Activated CD4-positive, alpha-beta T cell treated with anti-CD3 and anti-CD28 coated beads, Interleukin-2, Interleukin-4, amounts not matched to agents 100 ng/mL and 50 ng/mL, durations not matched to agents 16 hours and 8 hours (primary cell): ENCODE measurements around the gene FOXP1.

ENCODE experiments used
- DNase-seq: peaks from one replicate; pipeline ENCODE4 v3.0.0-alpha.2; 2020; ENCODE audit warnings: low spot score

Gene FOXP1

DNA sequence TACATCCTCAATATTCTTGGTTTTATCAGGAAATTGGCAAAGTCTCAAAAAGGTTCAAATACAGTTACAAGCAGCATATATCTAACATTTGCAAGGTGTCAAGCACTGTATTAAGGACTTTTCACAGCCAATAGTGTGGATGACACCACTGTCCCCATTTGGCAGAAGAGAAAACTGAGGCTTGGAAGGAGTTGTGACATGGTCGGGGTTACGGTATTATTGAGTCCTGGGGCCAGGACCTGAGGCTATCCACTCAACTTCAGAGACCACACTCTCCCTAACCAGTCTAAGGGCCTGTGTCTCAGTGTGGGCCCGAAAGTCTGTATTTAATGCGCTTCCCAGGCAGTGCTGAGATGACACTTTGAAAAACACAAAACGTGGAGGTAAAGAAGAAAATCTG is 99.1 kb downstream of the FOXP1 start:
- no peak for DNase-seq

- DNase-seq, result no peak
Observed at GRCh38 chr3:71484047-71484446, 99.5 kb downstream of the FOXP1 start.

DNA sequence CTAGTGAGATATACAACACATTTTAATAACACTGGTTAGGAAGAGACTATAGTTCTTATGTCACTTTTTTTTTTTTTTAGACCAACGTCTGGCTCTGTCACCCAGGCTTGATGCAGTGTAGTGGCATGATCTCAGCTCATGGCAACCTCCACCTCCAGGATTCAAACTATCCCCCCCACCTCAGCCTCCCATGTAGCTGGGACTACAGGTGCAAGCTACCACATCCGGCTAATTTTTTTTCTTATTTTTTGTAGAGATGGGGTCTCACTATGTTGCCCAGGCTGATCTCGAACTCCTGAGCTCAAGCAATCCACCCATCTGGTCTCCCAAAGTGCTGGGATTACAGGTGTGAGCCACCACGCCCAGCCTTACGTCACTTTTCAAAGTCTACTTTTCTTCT is 100.8 kb downstream of the FOXP1 start:
- no peak for DNase-seq

DNA sequence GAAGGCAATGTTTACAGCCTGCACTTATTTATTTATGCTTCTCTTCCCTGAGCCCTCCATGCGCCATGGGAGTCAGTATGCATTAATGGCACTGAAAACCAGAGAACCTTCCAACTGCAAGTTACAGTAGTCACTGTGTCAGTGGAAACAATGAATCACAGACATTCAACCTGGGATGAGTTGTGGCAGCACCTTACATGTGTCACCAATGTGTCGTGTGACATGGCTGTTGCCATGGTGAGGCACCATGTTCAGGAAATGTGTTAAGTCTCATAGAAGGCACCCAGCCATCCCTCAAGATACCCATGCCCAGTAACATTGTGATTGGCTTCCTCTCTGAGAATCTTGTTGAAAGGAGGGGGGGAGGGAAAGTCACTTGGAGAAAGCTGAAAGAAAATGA is 105.0 kb downstream of the FOXP1 start:
- peak; percentile 56 for DNase-seq

DNA sequence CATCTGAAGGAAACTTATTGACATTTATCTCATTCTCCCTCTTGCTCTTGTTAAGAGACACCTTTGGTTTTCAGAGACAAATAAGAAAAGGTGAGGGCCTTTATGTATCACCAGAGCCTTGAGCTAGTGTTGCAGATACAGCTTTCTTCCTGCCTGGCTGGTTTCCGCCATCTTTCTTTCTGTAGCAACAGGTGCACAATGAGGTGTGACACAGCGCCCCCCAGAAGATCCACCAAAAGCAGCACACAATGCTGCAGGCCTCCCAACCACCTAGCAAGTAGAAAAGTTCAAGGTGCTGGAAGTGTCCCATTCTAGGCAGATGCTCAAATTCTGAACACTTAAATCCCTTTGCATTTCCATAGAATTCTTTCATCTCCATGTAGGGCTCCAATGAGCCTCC is 106.6 kb downstream of the FOXP1 start:
- DNase-seq, result no peak

DNA sequence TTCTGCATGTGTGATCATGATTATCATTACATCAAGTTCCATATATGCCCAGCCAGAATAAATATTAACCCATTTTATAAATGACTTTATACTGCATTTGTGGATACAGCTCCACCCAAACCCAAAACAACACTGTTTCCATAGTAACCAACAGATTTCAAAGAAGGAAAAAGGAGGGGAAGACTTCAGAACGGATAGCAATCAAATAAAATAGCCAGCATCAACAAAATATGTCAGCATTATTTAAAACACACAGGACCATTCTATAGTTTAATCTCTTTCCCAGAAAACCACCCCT is 114.4 kb downstream of the FOXP1 start:
- no peak for DNase-seq

GRCh38 chr3:71468311-71469137 is 115.0 kb downstream of the FOXP1 start:
- DNase-seq, result no peak

GRCh38 chr3:71466483-71466882 is 117.0 kb downstream of the FOXP1 start:
- no peak for DNase-seq

DNA sequence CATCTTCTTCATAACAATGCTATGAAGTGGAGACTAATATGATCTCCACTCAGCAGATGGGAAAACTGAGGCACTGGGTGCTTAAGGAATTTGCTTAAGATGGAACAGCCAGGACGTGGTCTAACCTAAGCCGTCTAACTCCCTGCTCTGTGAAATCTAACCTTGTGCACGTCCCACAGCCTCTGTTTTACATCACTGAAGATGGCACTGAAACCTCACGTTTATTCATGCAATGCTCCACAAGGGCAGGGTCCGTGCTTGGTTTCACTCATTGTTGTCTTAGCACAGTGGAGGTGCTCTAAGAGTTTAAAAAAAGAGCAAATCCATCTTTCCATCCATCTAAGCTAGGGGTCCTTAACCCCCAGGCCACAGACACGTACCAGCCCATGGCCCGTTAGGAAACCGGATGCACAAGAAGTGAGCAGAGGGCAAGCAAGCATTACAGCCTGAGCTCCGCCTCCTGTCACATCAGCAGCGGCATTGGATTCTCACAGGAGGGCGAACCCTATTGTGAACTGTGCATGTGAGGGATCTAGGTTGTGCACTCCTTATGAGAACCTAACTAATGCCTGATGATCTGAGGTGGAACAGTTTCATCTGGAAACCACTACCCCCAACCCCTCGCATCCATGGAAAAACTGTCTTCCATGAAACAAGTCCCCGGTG is 118.0 kb downstream of the FOXP1 start:
- DNase-seq, result no peak

DNA sequence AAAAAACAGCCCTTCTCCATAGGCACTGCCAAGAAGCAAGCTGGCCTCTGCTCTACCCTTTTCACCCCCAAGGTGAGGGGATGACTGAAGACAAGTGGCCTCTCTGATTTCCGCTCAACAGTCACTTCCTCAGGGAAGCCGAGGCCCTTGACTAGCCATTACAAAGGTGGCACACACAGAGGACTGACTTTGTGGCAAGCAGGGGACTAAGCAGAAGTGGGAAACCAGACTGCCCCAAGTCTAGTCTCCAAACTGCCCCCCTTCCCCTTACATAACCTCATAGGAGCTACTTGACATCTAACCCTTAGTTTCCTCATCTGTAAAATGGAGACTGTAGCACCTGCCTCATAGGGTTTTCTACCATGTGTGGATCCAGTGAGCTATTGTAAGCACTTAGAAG is 118.9 kb downstream of the FOXP1 start:
- DNase-seq, result no peak

- no peak for DNase-seq
Observed at GRCh38 chr3:71463617-71464016, 119.9 kb downstream of the FOXP1 start.

GRCh38 chr3:71462586-71462985 is 120.9 kb downstream of the FOXP1 start:
- no peak for DNase-seq

GRCh38 chr3:71461749-71462483 is 121.6 kb downstream of the FOXP1 start:
- no peak for DNase-seq

DNA sequence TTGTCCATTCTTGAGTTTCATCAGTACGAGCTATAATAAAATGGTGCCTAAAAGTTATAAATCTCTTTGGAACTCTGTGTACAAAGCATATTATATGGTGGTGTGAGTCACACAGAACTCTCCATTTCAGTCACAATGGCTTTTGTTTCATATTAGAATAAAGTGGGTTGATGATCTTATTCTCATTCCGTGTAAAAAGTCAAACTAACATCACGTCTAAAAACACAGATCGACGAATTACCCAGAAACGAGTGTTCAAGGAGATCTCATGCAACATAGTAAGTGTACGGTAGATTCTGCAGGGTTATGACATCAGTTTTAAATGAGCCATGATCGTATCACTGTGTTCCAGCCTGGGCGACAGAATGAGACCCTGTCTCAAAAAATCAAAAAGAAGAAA is 122.4 kb downstream of the FOXP1 start:
- peak; percentile 70 for DNase-seq

- DNase-seq, result no peak
Observed at GRCh38 chr3:71458895-71459294, 124.6 kb downstream of the FOXP1 start.

GRCh38 chr3:71456826-71457225 is 126.7 kb downstream of the FOXP1 start:
- DNase-seq, result peak; percentile 19

DNA sequence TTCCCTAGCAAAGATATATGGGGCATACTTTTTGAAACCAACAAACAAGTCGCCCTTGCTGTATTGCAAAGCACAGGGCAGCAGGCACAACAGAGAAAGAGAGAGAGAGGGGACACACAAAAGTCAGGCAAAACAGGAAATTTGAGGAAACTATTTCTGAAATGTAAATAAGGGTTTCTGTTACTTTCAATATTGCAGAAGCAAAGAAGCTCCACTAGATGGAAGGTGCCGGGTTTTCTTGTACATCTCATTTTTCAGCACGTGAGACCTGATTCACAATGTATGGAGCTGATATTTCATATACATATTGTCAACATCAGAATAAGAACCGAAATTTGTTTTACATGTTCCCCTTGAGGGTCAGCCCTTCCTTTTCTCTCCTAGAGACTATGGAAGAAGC is 127.4 kb downstream of the FOXP1 start:
- DNase-seq, result no peak

- peak; percentile 30 for DNase-seq
Observed at GRCh38 chr3:71454512-71455403, 128.8 kb downstream of the FOXP1 start.

DNA sequence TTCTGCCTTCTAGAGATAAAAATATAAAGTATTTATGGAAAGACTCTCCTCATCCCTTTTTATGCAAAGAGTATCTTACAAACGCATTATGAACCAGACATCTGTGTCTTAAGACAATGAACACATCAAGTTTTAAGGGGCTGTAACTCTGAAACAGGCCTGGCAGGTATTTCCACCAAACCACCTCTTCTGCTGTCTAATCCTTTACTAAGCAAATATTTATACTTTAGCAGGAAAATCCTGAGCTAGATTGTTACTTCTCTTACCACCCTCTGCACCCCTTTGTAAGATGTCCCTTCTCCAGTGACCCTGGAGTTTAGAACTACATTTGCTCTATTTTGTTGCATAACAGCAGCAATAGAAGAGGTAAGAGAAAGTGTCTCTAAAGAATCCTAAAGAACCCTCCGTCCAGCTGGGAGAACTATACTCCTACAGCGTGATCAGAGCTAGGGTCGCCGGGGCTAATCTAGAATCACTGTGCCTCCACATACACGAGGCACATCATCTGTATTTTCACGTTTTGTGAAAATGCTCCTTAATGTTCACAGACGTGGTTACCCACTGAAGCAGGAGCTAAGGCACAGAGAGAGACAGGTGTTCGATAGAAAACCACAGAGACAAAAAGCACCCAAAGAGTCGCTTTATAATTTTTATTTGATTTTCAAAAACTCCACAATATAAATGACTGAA is 129.6 kb downstream of the FOXP1 start:
- DNase-seq, result no peak

GRCh38 chr3:71453319-71453718 is 130.2 kb downstream of the FOXP1 start:
- no peak for DNase-seq

DNA sequence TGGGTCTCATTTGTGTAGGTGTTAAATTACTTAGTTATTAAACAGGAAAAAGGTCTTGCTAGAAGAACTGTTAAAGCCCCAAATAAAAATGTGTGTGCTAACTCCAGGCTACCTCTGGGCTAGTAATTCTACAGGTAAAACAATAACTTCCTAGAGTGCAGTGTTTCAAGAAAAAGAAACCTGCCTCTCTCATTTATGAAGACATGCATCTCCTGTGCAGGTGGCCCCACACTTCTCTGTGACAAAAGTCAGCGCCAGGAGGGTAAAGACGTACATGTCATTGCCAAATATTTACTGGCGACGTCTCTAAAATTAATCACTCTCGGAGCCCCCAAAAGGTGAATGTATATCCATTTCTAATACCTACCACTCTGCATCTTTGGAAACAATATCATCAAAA is 131.7 kb downstream of the FOXP1 start:
- DNase-seq, result no peak

DNA sequence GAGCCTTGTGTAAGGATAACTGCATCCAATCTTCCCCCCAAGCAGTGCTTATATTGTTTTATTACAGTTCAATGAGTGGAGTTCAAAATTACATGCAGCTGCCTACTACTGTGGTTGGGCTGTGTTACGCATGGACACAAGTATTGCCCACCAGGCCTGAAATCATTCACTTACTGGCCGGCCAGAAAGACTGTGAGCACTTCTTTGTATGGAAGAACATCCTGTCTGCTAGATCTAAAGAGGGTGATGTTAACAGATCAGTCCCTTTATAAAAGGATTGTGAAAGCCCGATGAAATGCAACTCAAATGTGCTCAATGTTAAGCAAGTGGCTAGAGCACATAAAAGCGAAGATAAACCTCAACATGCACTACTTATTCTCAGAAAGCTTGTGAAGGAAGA is 132.5 kb downstream of the FOXP1 start:
- no peak for DNase-seq
